GM19372 (cell line): ENCODE results near the gene THSD4.

ENCODE experiments used
- ATAC-seq: cut with Tn5 transposase; IDR thresholded peaks from one replicate; pipeline ENCODE4 v1.9.1; 2021; ENCODE audit warnings: mild to moderate bottlenecking, low read depth, moderate library complexity; ENCODE audit not compliant: unreplicated experiment

THSD4 gene

DNA sequence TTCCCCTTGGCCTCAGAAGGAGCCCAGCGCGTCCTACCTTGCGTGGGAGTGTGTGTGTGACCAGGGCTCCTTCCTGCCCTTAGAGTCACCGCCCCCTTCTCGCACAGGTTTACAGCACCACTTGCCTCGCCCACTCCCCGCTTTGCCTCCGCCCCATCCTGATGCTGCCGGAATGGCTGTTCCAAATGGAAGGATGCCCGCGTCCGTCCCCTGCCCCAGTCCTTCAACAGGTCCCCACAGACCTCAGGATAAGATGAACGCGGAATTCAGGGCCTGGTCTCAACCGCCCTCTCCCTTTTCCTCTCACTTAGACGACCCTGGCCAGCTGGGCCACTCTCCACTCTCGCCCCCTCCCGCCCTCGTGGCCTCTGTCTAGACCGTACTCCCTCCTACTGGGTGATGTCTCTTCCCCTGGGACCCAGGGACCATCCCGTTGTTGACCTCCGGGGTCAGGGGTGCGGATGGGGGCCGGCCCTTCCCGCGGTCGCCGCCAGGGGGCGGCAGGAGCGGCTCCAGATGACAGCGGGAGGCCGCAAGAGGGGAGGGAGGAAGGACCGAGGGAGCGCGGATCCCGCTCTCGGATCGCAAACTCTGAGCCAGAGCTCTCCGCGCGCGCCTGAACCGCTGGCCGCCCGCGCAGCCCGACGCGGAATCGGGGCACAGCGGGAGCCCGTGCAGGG is at the start of gene THSD4:
Gene THSD4 (plus strand): TSS at position 585 of the 680 bp plus-strand sequence.
- ATAC-seq: peak; percentile 70

DNA sequence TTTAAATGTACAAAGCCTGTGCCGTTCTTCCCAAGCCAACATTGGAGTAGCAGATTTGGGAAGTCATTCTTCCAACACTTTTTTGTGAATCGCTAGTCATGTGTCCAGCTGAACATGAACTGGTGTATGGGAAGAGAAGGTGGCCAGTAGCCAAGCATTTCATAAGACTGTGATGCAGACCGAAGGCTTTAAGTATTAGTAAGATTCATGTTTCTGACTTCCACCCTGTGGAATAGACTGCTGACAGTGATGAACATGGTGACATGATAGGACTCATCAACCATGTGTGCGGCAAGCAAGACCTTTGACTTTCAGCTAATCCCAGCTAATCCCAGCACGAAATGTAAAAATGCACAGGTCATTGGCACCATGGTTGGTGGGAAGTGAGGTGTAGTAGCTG is 48.3 kb upstream of the THSD4 start:
- ATAC-seq: no peak

DNA sequence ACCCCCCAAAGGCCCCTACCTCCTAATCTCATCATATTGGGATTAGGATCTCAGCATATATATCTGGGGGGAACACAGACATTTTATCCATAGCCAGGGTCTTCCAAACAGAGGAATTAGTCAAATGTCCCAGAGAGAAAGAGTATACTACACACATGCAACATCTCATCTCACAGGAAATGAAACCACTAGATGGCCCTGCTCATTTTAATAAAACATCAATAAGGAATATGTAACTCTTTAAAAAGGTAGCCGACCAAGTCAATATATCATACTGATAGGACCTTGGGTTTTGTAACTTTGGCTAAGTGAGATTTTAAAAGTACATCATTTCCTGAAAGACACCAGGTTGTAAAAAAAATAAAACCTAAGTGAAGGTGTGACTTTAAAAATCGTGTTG is 45.6 kb upstream of the THSD4 start:
- ATAC-seq: no peak

DNA sequence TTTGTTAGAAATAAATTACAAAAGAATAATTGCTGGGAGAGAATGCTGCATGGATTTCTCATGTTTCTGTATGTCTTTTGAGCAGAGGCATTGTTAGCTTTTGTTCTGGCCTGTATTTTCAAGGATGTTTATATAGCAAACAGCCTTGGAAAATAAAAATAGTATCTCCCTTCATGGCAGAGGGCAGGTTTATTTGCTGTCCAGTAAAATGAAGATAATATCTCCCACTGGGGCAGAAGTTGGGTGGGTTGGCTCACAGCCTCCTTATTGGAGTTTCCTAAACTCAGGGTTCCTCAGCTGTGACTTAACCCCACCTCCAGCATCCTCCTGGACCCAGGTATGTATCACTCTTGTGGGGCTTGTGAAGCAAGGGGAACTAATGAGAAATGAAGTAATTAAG is 43.7 kb upstream of the THSD4 start:
- ATAC-seq: no peak

DNA sequence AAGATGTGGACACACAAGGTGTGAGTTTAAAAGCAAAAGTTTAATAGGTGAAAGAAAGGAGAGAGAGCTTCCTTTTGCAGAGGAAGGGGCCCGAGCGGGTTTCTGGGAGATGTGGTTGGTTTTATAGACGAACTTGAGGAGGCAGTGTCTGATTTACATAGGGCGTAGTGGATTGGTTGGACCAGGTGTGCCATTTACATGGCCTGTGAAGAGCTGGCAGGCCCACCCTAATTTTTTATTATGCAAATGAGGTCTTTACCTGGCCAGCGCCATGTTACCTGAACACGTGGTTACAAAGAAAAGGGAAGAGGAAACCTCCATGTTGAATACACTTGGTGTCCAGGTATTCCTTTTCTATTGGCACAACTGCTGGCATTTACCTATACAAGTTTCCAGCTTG is 42.8 kb upstream of the THSD4 start:
- ATAC-seq: no peak

DNA sequence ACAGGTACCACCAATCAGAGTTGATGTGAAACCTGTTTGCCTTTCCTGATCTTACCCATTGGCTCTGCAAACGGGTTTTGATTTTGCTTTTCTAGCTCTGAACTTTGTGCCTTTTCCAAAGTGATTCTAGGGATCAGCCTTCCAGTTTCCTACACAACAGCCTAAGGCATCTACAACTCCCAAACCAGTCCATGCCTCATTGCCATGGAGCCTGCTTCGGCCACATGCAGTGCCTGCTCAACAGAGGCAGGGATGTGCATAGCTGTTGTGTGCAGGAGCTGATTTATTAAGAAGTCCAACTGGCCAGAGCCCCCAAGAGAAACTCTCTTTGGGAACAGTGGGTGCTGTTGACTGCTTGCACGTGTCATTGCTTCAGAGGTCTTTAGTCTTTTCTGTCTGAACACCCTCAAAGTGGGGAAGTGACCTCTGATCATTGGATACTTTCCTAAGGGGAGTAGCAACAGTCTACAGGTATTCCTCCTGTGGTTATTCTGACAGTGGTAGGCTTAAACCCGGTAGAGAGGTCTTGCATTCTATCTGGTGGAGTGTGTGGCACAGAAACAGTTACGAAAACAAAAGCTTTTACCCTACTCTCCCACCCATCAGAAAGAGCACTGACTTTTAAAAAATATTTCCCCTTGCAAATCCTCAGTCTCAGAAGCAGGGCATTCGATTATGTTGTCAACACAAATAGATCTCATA is 36.6 kb upstream of the THSD4 start:
- ATAC-seq: no peak

DNA sequence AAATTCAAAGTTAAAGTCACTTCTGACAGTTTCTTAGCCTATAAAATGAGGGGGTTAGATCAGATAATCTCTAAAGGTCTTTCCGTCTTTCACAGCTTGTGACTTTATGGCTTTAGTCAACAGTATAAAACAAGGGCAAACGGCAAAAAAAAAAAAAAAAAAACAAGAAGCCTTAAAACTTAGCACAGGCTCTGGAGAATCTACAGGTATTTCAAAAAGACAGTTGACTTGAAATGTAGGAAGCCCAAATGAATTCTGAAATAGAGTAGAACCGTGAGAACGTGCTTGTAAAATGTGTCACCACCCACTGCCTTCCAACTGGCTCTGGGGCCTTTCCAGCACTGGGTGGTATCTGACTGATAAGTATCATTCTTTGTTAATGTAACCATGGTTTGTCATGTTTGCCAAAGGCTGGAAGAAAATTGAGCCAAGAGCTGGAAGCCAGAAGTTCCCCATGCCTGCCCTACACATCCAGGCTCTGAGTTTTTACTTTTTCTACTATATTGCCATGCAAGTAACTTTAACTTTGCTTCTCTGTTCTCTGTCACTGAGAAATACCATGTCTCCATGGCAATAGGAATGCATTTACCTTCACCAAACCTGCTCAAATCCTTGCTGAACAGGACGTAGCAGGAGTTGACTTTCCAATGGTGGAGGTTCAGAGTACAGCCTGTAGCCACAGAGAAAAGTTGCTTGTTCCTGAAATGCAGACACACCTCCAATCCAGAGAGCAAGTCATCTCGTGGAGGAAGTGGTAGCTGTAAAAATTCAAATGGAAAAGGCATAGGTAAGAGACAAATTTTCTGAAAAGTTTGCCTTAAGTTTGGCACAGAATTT is 35.8 kb upstream of the THSD4 start:
- ATAC-seq: no peak

DNA sequence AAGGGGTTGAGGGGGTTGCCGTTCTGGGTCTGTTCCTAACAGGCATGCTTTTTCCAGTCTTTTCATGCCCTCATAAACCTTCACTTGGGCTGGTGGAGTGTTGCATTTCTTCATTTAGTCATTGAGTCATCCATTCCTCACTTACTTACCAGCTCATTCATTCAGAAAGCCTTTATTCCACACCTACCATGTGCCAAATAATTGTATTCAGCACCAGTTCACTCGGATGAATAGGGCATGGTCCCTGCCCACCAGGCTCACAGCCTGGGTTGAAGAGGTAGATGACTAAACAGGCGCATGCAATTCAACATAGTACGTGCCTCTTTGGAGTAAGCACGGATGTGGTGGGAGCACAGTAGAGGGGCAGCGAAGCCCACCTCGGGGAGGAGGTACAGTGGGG is 35.1 kb upstream of the THSD4 start:
- ATAC-seq: no peak

DNA sequence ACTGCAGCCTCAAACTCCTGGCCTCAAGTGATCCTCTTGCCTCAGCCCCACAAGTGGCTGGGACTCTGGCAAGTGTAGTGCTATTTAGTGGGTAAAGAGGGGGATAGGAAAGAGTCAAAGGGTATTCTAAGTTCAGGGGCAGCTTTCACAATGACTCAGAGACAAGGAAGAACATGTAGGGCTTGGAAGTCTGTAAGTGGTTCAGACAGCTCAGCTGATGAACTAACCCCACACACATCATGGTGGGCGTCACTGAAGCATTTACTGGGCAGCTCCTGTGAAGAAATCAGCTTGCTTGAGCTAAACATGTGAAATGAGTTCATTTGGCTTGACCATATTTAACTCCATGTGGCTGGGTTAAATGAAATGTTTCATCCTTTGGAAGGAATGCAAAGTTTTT is 34.6 kb upstream of the THSD4 start:
- ATAC-seq: no peak

DNA sequence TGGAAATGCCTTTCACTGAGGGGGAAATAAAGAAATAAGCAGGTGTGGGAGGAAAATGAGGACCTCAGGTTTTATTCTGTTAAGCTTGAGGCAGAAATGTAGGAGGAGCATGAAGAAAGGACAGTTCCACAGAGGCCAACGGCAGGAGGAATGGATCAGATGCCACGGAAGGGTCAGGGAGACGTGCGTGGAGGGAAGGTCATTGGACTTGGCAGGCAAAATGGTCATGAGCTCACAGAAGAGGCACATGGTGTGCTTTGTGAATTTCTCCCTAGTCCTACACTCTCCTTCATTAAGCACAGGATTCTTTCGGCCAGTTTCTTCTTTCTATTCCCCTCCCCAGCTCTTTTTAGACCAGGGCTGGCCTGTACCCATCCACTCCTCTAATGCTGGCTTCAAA is 32.5 kb upstream of the THSD4 start:
- ATAC-seq: no peak

DNA sequence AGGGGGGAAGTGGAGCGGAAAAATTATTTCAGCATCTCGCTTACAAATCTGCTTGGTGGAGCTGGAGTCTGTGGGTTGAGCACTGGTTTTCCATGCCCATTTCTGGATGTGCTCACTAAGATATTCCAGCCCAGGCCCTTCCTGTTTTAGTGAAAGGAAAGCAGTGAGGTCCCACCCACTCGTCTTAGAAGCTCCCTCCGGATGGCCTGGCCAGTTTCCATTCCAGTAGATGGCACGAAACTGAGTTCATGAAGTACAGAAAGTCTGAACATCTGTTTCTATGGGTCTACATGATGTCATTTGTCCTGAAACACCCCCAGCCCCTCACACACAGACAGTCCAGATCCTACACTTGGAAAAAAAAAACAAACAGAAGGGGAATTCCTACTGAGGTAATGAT is 31.9 kb upstream of the THSD4 start:
- no peak for ATAC-seq

DNA sequence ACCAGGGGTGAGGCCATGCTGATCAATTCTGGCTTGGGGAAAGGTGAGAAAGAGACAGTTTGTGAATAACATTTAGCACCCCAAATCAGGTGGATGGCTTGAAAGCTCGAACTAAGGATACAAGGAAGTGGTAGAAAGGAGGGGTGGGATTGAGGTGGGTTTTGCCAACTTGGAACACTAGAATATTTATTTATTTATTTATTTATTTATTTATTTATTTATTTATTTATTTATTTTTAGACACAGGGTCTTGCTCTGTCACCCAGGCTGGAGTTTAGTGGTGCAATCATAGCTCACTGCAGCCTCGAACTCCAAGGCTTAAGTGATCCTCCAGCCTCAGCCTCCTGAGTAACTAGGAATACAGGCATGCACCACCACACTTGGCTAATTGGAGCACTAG is 31.0 kb upstream of the THSD4 start:
- no peak for ATAC-seq

DNA sequence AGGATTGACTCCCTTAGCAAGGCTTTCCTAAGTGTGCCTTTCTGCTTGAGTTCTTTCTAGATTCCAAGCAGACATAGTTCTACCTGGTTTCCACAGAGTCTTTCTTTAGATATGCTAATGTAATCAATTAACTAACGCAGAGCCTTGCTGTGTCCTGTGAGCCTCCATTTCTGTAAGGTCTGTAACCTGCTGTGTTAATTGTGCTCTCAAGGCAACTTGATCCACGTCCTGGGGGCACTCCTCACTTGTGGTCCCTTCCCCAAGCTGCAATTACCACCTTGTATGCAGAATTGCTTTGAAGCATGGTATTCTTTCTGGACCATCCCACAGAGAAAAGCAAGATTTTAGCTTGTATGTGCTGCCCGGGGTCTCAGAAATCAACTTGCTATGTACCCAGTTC is 29.5 kb upstream of the THSD4 start:
- ATAC-seq: no peak

DNA sequence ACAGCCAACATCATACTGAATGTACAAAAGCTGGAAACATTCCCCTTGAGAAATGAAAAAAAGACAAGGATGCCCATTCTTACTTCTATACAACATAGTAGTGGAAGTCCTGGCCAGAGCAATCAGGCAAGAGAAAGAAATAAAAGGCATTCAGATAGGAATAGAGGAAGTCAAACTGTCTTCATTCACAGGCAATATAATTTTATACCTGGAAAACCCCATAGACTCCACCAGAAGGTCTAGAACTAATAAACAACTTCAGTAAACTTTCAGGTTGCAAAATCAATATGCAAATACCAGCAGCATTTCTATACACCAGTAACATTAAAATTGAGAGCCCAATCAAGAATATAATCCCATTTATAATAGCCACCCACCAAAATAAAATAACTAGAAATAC is 27.1 kb upstream of the THSD4 start:
- no peak for ATAC-seq

DNA sequence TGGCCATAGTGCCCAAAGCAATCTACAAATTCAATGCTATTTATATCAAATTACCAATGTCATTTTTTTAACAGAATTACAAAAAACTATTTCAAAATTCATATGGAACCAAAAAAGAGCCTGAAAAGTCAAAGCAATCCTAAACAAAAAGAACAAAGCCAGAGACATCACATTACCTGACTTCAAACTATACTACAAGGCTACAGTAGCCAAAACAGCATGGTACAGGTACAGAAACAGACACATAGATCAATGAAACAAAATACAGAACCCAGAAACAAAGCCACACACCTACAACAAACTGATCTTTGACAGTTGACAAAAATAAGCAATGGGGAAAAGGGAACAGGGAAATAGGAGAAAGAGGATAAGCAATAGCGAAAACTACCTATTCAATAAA is 26.6 kb upstream of the THSD4 start:
- no peak for ATAC-seq

DNA sequence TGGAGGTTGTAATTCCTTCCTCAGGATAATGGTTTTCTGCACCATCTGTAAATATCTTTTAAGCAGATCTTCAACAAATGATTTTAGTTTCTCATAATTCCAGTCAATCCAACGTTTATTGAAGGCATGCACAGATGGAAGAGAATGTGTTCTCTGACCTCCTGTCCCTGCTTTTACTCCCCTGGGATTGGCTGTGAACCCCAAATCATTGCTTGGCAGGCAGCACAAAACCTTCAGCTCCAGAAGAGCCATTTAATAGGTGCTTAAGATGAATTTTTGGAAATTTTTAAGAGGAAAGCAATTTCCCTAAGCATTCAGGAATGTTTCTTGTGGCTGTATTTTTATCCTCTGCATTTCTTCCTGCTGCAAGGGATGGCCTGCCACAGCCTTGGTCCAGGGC is 25.5 kb upstream of the THSD4 start:
- ATAC-seq: no peak

DNA sequence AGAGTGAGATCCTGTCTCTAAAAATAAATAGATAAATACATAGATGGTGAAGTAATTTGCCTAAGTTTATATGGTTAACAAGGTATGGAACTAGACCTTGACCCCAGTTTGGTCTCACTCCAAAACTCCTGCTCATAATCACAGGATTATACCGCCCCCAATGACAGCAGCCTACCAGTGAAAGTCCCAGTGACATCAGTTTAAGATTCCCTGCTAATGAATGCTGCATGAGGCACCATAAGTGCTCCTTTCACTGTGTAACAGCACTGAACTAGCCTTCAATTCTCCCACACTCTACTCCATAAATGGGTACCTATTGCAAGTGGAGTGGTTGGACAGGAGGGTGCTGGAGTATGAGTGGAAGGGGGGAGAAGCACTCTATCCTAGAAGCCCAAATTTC is 23.7 kb upstream of the THSD4 start:
- ATAC-seq: no peak

DNA sequence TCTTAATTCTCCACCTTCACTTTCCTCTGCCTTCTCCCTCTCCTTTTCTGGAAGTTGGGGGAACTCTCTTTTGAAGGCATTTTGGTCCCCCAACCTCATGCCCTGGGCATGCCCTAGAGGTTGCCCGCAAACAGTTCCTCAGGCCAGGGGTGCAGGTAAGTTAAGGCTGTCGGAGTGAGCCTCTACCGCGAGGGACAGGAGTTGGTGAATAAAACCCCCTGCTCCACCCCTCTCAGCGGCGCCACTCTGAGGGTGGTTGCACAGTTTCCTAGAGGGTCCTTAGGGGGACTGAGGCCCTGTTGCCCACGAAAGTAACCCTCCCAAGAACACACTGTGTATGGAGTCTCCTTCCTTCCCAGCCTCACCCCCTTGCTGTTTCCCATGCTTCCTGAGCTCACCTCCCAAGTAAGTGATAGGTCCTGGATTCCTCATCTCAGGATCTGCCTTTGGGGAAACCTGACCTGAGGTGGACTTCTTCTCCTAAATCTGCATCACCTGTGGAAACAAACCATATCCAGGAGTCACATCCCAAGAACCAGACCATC is 23.1 kb upstream of the THSD4 start:
- ATAC-seq: no peak

DNA sequence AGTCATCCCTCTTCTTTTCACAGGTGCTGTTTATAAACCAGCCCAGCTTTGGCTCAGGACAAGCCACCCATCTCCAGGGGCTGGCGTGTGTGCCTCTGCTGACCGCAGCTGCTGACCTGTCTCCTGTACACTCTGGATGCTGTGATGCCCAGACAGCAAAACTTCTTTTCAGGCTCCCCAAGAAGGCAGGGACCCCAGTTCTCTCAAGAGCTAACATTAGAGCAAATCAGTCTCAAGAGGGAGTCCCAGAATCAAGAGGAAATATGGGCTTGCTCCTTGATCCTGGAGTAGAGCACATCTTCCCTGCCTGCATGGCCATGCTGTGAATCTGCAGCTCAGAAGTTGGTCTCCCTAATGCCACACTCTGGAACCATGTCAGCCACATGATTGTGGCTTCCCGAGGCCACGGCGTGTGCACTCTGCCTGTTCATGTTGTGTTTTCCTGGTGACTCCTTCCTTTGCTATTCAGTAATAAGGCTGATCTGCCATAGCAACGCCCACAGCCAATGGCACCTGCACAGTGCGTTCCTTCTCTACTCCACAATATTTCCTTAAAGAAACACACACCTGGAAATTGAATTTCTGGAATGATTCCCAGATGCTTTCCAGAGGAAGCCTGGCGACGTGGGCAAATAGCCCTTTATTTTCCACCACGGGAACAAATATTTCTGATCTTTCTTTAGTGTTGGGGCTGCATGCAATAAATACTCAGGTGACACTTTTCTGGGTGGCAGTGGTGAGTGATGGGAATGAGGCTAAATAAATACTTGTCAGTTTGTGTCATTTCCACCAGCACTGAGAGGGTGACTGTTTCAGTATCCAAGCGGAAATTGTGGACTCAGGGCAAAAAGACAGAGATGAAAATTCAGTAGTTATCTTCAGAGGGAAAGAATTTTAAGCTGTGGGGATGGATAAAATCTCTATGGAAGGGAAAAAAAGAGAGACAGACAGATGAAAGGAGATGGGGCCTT is 21.9 kb upstream of the THSD4 start:
- ATAC-seq: no peak

DNA sequence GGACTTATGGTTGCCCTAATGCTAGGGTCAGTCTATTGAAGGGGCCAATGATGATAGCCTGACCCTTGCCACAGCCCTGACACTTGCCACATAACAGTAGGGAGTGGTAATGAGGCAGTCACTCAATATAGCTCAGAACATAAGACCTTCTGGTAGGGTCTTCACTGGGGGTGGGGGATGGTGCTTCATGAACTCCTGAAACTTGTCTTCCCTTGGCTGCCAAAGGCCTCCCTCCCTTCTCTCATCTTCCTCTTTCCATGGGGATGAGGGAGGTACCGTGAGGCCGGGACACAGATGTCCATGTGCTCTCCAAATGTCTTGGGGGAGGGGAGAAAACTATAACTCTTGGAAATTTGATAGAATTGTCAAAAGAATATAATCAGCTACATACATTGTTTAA is 21.1 kb upstream of the THSD4 start:
- no peak for ATAC-seq
